Stomach (tissue), 4 donors: ENCODE results near the gene CHRNE.

Experiments
- EP300 ChIP-seq: sonication (generic); formaldehyde crosslinking; IDR thresholded peaks from one replicate; pipeline ENCODE4 v1.6.1; 2017; ENCODE audit warnings: antibody characterized with exemption
- POLR2A ChIP-seq, 4 donors: fragments of 450-650 bp; IDR thresholded peaks; one replicate each; pipeline ENCODE4 v1.6.1; 2016; ENCODE audit warnings: antibody characterized with exemption in 4 of 4, control low read depth in 2 of 4, mild to moderate bottlenecking in 1 of 4, moderate library complexity in 1 of 4
- POLR2AphosphoS5 ChIP-seq, 3 donors: sonication (generic); formaldehyde crosslinking; IDR thresholded peaks; one replicate each; pipeline ENCODE4 v1.6.1; 2016; ENCODE audit warnings: antibody characterized with exemption in 3 of 3
- TF ChIP-seq, protein P1 (sequence below), 7 experiments: fragments of 450-650 bp in 4 of 7; fragments of 200-600 bp in 3 of 7; sonication (generic) in 3 of 7; IDR thresholded peaks; one replicate each; pipeline ENCODE4 v1.5.1; 2016 to 2019; ENCODE audit warnings: antibody characterized with exemption in 7 of 7, control low read depth in 2 of 7, mild to moderate bottlenecking in 1 of 7

- TF ChIP-seq, protein P1, sequence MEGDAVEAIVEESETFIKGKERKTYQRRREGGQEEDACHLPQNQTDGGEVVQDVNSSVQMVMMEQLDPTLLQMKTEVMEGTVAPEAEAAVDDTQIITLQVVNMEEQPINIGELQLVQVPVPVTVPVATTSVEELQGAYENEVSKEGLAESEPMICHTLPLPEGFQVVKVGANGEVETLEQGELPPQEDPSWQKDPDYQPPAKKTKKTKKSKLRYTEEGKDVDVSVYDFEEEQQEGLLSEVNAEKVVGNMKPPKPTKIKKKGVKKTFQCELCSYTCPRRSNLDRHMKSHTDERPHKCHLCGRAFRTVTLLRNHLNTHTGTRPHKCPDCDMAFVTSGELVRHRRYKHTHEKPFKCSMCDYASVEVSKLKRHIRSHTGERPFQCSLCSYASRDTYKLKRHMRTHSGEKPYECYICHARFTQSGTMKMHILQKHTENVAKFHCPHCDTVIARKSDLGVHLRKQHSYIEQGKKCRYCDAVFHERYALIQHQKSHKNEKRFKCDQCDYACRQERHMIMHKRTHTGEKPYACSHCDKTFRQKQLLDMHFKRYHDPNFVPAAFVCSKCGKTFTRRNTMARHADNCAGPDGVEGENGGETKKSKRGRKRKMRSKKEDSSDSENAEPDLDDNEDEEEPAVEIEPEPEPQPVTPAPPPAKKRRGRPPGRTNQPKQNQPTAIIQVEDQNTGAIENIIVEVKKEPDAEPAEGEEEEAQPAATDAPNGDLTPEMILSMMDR (IDR thresholded peaks at IDR 0.05) = no peak
- TF ChIP-seq POLR2AphosphoS5 (IDR thresholded peaks at IDR 0.05) (no peak), EP300 (no peak), POLR2A (IDR thresholded peaks at IDR 0.05) (no peak)
Observed at GRCh38 chr17:4863321-4863720, 39.6 kb downstream of the CHRNE start.
